ENCODE data around the gene CDC42EP2. TPM values are rescaled to one million over a fixed set of nuclear protein-coding genes. Genes with fewer than 3 reads are reported as not detected.

The CDC42EP2 gene
- total and polyA plus RNA-seq, 2 donors (not counting 3 experiments of a cell fraction or from before 2014, with no cell fraction given): 23.9 to 26.4 TPM

DNA sequence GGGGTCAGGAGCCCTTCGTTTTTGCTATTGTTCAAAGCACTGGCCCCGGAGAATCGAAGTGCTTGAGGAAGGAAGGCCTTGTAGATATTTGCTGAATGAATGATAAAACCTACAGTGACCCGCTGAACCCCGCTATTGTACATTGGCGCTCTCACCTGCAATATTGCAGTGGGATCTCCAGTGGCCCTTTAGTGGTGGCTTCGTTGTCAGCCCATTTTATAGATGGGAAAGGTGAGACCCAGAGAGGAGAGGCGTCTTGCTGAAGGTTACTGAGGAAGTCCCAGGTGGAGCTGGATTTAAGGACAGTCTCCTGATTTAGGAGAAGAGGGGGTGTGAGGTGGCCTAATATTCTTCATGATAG lies 1.2 kb downstream of the CDC42EP2 start:
- TF ChIP-seq MYC (IDR thresholded peaks at IDR 0.05; ENCODE audit: low read depth, low read length): no peak
- TF ChIP-seq, protein P1, sequence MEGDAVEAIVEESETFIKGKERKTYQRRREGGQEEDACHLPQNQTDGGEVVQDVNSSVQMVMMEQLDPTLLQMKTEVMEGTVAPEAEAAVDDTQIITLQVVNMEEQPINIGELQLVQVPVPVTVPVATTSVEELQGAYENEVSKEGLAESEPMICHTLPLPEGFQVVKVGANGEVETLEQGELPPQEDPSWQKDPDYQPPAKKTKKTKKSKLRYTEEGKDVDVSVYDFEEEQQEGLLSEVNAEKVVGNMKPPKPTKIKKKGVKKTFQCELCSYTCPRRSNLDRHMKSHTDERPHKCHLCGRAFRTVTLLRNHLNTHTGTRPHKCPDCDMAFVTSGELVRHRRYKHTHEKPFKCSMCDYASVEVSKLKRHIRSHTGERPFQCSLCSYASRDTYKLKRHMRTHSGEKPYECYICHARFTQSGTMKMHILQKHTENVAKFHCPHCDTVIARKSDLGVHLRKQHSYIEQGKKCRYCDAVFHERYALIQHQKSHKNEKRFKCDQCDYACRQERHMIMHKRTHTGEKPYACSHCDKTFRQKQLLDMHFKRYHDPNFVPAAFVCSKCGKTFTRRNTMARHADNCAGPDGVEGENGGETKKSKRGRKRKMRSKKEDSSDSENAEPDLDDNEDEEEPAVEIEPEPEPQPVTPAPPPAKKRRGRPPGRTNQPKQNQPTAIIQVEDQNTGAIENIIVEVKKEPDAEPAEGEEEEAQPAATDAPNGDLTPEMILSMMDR (IDR thresholded peaks at IDR 0.05; ENCODE audit: extremely low read depth in 1 of 2, insufficient read depth in 1 of 2, low read depth in 1 of 2, low read length in 2 of 2): peak in 1 of 2 donors; percentile 4
- TF ChIP-seq, protein P2, sequence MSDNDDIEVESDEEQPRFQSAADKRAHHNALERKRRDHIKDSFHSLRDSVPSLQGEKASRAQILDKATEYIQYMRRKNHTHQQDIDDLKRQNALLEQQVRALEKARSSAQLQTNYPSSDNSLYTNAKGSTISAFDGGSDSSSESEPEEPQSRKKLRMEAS (IDR thresholded peaks at IDR 0.05; ENCODE audit: insufficient read depth, insufficient read length): no peak
- TF ChIP-seq GATA2 (IDR thresholded peaks at IDR 0.05; ENCODE audit: insufficient read depth, insufficient read length, low read depth, low read length): no peak
- peak overlapping the region; percentile 65 for H3K4me2 ChIP-seq (ENCODE audit: insufficient read depth, low read length)
- DNase-seq (ENCODE audit: low read depth, low spot score) (no peak), FAIRE-seq (no peak)
- peak overlapping the region; percentile 84 for H3K27ac ChIP-seq (ENCODE audit: insufficient read depth, low read depth, low read length)
- H3K9ac ChIP-seq (replicated peaks; ENCODE audit: extremely low read depth, insufficient read depth, low read length): peak overlapping the region; percentile 73
- H3K36me3 ChIP-seq (ENCODE audit: control insufficient read depth in 2 of 2, extremely low read depth in 1 of 2, insufficient read depth in 2 of 2, low read length in 2 of 2): peaks cover 5 to 7% of the 10 kb centered on the region in 2 experiments
- POLR2A ChIA-PET: interaction anchor here (1.1 to 3.9 kb wide), 4 partner anchors 10 to 41 kb away, joined by 3 to 65 read pairs (median 6); partner anchors contain the start of gene DPF2
- H3K27me3 ChIP-seq (ENCODE audit: control insufficient read depth in 2 of 2, insufficient read depth in 2 of 2, low read length in 2 of 2): no peaks in the 10 kb centered on the region
- no peaks in the 10 kb centered on the region for H3K9me3 ChIP-seq (replicated peaks; ENCODE audit: control insufficient read depth, insufficient read depth, low read length)
- CTCF ChIA-PET: interaction anchor here (0.7 to 9.0 kb wide), 15 partner anchors 9 to 112 kb away, joined by 3 to 625 read pairs (median 17); partner anchors contain the start of genes DPF2, POLA2 and TIGD3
- no peaks in the 10 kb centered on the region for H3K9me1 ChIP-seq (replicated peaks; ENCODE audit: control insufficient read depth, extremely low read depth, insufficient read depth, low read length)
- no peak overlapping the region for H2AFZ ChIP-seq (ENCODE audit: low read depth, low read length)
- H4K20me1 ChIP-seq (replicated peaks; ENCODE audit: control insufficient read depth, extremely low read depth, insufficient read depth, low read length): no peaks in the 10 kb centered on the region
- dilution Hi-C loops (cut with MboI; ENCODE audit: extremely low pct_ligation_motif_present, low sequenced_read_pairs) (no loop called here), intact Hi-C loops (cut with micrococcal nuclease) (loop anchor here (1.0 to 5.0 kb wide), 7 partner anchors 14 to 197 kb away; no protein-coding TSS in a partner anchor)
- peak overlapping the region; percentile 87 to 97 (median 90) for H3K4me3 ChIP-seq (replicated peaks in 1 of 3; ENCODE audit: insufficient read depth in 1 of 3, low read depth in 1 of 3, low read length in 3 of 3)
- BruUV-seq (replicated peaks): no TSS peak
- H3K4me1 ChIP-seq (ENCODE audit: control insufficient read depth, extremely low read depth, insufficient read depth, low read length): peaks cover 31% of the 10 kb centered on the region
- H3K79me2 ChIP-seq (ENCODE audit: control insufficient read depth, insufficient read depth, low read length): peaks cover 69% of the 10 kb centered on the region

All from endothelial cell of umbilical vein (primary cell).